ENCODE measurements around the gene DERL3.
A peak's percentile ranks its signal among the peaks of the same experiment; 100 is the strongest.

GRCh38 chr22:23857606-23858483 lies 19.0 kb upstream of the DERL3 start, which contains the start of gene SLC2A11:
- TF ChIP-seq CTCF (IDR thresholded peaks at IDR 0.05), result peak; percentile 2 to 72 (median 18)
- no peak for TF ChIP-seq EP300 (IDR thresholded peaks at IDR 0.05; ENCODE audit: low read depth)

Data from transverse colon (tissue), 3 donors.